GM21737 (cell line): ENCODE measurements around the gene WWTR1.
A peak's percentile ranks its signal among the peaks of the same experiment; 100 is the strongest.

Experiments used
- ATAC-seq: cut with Tn5 transposase; IDR thresholded peaks from one replicate; pipeline ENCODE4 v1.9.1; 2021; ENCODE audit warnings: mild to moderate bottlenecking, moderate library complexity; ENCODE audit not compliant: unreplicated experiment

Gene WWTR1

DNA sequence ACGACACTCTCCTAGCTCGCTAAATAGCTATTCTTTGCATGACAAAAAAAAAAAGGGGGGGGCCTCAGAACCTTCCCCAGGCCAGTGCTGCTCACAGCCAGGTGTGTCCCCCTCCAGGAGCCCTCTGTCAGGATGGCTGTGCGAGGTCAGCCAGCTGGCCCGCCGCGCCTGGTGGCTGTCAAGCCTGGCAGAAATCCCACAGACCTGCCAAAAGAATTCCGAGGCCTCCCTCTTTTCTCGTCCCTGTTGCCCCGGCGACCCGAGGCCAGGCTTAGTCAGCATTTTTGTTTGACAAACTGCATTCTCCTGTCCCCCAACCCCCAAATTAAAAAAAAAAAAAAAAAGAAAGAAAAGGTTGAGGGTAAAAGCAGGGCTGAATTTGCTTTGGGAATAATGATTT lies 121.4 kb downstream of the WWTR1 start:
- ATAC-seq, result no peak

DNA sequence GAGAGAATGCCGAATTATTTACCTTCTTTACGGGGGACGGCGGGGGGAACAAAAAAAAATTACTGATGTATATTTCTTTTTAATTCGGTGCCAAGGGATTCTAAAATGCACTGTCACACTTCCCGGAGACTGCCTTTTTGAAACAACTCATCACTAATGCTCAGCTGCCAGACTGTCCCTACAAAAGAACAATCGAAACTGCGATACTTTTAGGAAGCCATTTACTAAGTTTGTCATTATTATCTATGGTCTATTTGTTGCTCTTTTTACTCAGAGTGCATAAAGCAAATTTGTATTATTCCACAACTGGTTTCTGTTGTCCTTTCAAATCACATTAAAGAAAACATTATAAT lies 122.5 kb downstream of the WWTR1 start:
- ATAC-seq, result no peak

DNA sequence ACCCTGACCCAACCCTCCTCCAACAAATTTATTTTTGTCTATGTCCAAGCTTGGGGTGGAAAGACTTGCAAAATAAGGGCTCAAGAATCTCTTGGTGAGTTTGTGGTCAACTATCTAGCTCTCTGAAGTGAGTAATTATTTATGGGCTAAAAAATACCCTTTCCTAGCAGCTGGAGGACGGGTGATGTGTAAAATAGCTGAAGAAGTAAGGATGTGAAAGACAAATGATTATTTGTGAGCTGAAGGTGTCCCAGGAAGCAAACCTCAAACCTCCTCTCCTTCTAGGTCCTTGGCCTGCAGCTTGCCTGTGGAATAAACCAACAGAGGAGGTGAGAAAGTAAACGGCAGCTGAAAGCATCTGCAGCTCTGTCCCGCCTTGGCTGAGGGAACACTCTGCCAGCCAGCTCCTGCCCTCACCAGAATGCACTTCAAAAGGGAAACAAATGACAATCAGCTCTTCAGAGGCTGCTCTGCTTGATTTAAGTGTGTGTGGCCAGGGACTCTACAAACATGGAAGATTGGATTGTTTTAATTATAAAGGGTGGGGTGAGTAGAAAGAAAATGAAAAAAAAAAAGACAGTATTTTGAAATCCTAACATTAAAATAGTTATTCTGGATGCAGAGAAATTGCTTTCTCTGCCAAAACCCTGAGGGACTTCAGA lies 123.0 kb downstream of the WWTR1 start:
- no peak for ATAC-seq

DNA sequence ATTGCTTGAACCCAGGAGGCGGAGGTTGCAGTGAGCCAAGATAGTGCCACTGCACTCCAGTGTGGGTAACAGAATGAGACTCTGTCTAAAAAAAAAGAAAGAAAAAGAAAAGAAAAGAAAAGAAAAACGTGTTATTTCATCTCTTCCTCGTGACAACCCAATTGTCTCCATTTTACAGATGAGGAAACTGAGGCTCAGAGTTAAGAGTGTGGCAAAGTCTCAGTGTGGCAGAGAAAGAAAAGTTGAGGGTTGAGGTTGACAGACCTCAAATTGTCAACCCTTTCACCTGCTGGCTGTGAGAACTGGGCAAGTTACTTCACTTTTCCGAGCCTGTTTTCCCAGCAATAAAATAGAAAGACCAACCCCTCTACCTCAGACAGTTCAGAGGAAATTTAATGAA lies 123.7 kb downstream of the WWTR1 start:
- no peak for ATAC-seq

DNA sequence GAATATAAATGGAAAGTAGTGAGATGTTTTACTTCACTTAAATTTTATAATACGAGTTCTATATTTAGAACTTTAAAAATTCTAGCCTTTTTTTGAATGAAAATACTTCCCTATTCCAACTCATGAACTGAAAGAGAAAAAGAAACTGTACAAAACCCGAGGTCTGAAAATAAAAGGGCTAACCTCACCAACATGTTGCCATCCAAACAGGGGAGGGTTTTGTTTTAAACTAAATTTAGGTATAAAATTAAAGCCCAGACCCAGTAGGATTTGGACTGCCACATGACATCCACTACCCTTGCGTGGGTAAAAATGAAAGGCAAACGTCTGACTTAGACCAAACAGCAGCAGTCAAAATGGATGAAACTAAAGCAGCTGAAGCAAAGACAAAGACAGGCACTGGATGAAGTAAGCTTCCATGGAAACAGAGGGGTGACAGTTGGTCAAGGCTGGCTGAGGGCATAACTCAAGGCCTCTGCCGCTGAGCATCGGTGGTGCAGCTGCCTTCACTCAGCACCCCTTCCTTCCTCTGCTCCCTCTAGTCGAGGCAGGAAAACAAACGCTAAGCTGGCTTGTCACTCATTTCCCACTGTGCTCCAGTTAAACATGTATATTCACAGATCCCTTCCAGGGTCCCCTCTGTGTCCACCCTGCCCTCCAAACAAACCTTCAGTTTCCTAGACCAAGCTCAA lies 125.2 kb downstream of the WWTR1 start:
- no peak for ATAC-seq

DNA sequence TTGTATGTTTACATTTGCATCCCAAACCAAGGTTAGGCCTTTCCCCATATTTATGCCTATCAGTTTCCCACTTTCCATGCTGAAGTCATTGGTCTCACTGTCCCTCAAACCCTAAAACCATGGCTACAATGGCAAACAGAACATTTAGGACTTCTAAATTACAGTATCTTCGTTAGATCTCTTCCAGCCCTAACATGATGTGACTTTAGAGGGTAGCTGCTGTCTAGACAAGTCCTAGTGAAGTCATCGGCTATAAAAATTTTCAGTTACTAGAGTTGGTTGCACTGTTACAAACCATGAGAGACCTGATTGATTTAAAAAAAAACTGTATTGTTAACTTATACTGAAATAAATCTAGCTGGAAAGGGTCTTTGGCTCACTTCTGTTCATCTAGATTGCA lies 128.7 kb downstream of the WWTR1 start:
- ATAC-seq, result no peak

DNA sequence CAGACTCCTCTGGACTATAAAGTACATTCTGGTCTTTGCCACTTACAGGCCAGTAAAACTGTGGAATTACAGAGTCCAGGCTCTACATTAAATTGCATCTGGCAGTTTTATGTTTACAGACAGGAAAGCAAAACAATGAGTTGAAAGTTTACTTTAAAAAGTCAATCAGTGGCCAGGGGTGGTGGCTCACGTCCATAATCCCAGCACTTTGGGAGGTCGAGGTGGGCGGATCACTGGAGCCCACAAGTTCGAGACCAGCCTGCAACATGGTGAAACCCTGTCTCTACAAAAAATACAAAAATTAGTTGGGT lies 129.5 kb downstream of the WWTR1 start:
- no peak for ATAC-seq

DNA sequence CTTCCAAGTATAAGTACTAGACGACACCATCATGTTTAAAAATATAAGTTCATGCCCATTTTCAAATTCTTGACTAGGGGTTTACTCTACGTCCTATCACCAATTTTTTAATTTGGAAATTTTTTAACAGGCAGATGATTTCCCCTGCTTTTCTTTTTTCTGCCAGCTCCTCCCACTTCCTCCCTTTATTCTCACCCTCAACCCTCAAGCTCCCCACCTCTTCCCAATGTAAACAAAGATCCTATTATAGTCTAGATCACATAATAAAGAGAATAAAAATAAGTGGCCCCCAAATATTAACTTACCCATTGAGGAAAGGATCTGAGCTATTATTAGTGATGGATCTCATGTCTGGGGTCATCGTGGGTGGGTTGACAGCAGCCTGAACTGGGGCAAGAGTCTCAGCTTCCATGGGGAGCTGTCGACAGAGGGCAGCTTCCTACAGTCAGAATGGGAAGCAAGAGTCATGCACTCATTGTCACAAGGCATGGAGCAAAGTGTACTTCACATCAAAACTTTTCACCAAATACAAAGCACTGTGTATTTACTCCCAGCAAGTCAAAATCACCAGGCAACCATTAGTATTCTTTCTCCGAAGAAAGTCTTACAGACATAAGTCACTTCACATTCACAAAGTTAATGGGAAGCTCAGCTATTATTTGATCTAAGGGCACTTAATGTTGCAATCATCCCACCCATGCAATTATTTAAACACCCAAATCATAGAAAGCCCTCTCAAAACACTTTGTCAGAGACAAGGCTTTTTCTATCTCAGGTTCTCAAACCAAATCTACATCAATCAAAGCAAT lies 130.1 kb downstream of the WWTR1 start:
- no peak for ATAC-seq

DNA sequence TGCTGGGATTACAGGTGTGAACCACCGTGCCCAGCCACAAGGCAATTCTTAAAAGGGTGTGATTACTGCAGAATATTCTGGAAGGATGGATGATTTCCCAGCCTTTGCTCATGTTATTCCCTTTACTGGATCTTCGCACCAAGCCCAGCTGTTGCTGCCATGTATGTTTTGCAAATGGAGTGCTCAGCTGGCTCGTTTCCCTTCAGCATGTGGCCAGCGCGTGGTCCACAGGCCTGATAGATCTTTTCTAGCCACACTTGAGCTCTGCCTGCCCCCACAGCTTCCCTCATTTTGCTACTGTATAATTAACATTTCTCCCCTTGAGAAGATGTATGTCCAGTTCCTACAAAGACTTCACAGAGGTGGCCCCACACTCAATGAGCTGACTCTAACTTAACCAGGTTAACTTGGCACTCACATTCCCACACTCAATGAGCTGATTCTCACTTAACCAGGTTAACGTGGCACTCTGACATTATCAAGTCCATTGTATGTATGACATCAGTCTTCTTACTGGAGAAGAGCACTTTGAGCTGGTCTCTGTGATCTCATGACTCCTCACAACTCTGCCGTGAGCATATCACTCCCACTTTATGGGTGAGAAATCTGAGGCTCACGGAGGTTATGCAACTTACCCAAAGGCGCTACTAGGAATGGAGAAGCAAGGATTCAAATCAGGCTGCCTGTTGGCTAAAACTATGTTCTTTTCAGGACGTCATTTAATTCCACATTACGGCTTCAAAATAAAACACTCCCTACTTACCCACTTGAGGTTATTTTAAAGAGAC lies 134.1 kb downstream of the WWTR1 start:
- ATAC-seq, result no peak

DNA sequence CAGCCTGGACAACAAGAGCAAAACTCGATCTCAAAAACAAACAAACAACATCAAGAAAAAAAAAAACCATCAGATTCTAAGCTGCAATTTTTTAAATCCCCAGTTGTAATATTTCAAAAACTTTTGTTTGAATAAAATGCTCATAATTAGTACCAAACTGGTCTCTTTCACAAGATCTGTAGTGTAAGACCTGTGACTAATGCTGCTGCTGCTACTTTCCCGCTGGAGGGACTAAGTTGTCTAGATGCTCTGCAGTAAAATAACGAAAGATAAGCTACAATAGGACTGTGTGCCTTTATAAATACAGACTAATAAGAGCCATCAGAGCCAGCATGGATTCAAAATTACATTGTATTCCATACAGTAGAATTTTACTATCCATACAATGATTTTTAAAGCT lies 137.9 kb downstream of the WWTR1 start:
- no peak for ATAC-seq

DNA sequence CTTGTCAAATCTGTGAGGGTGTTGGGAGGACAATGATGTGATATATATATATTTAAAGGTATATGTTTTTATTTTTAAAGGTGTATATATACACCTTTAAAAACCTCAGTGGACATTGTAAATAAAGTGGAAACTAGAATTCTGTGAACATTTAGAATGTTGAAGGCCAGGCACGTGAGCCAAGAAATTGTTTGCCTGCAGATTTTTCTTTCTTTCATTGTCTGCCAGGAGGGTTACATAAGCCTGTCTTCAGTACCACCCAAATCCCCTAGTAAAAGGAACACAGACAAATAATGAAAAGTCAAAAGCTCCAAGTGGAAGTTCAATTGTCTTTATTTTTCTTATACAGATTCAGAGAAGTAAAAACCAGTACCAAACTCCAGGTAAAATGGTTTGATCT lies 140.9 kb downstream of the WWTR1 start:
- ATAC-seq, result no peak

DNA sequence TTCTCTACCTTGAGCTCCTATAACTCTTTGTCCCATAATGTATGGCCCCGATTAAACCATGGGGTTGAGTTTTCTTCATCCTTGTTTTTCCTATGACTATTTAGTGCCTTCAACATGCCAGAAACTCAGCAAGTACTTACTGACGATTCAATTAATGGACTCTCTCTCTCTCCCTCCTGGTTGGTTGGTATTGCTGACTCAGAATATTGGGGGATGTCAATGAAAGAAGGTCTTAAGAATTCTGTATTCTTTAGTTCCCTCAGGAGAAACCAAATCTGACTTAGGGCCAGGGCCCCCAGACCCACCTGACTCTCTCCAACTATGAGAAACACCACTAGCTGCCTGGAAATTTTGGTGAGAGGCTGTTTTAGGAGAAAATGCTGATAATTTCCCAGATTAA lies 142.6 kb downstream of the WWTR1 start:
- no peak for ATAC-seq

DNA sequence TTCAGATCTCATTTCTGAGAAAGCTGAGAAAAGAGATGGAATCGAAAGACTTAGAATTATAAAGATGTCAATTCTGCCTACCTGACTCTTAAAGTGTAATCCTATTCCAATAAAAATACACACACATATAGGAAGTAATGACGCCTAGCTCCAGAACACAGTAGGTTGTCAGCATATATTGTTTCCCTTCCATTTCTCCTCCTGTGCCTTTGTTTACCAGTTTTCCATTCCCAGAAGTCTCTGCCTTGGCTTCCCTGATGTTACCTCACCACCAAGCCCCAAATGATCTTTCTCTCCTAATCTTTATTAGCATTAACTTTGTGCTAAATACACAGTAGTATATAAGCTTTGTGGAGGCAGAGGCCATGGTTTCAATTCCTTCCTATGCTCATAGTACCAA lies 143.4 kb downstream of the WWTR1 start:
- no peak for ATAC-seq

DNA sequence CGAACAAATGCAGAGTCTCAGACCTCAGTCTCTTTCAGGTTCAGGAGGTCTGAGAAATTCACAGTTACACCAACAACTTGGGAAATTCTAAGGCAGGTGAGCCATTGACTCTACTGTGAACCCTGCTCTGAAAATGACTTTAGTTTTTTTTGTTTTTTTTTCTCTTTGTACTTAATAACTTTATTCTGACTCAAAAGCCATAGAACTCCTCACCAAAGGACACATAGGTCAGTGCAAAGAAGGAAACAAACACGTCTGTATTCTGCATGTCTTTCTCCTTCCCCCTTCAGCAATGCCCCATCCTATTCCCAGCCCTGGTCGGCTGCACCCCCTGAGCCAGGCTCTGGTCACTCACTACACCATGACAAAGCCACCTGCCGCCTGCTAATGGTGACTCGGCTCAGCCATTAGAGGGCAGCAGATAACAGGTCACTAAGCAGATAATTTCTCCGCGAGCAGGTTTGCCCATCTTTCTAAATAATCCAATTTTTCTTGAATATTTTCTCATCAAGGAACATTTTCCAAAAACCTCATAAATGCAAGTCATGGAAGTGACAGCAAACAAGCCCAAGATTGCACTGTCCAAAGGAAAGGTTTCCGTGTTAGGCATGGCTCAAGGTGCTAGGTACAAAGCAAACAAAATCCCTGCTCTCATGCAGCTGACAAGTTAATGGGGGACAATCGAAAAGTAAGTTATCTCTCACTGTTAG lies 145.6 kb downstream of the WWTR1 start:
- peak; percentile 73 for ATAC-seq

DNA sequence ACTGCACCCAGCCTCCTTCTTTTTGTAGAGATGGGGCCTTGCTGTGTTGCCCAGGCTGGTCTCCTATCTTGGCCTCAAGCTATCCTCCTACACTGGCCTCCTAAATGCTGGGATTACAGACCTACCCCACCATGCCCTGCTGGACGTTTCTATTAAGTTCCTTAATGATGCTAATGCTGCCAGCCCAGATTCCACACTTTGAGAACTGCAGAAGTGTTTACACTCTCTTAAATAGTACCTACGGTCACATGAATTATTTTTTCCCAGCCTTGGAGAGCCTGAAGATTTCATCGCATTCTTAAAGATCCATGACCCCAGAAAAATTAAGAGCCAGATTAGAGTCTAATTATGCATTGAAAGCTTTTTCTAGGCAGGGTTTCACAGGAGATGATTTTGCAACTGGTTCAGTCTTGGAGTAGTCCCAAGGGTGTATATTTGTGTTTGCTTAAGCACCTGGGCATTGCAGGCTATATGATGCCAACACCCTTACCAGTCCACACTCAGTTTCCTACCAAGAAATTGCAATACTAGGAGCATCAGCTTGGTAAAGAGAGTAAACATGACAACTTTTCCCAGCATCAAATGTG lies 146.7 kb downstream of the WWTR1 start:
- ATAC-seq, result no peak

DNA sequence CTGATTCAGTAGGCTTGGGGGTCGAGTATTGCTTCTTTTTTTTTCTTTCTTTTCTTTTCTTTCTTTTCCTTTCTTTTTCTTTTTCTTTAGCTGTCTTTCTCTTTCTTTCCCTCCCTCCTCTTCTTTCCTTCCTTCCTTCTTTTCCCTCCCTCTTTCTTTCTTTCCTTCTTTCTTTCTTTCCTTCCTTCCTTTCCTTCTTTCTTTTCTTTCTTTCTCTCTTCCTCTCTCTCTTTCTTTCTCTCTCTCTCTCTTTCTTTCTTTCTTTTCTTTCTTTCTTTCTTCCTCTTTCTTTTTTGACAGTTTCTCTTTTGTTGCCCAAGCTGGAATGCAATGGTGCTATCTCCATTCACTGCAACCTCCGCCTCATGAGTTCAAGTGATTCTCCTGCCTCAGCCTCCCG lies 147.3 kb downstream of the WWTR1 start:
- ATAC-seq, result no peak

DNA sequence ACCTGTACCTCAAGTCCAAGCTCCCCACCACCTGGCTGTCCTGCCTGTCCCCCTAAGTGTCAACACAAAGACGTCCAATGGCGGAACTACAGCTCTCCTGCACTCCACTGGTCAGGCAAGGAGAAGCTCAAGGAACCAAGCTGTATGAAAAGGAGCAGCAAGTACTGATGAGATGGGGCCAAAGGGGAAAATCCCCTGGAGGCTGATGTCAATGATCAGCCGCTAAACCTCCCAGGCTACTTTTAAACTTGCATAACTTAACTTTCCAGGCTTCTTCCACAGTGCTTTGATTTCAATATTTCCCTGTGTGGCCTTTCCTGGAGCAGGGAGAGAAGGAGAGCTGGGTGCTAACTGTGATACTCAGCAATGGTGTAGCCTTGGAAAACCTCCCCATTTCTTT lies 148.3 kb downstream of the WWTR1 start:
- no peak for ATAC-seq

DNA sequence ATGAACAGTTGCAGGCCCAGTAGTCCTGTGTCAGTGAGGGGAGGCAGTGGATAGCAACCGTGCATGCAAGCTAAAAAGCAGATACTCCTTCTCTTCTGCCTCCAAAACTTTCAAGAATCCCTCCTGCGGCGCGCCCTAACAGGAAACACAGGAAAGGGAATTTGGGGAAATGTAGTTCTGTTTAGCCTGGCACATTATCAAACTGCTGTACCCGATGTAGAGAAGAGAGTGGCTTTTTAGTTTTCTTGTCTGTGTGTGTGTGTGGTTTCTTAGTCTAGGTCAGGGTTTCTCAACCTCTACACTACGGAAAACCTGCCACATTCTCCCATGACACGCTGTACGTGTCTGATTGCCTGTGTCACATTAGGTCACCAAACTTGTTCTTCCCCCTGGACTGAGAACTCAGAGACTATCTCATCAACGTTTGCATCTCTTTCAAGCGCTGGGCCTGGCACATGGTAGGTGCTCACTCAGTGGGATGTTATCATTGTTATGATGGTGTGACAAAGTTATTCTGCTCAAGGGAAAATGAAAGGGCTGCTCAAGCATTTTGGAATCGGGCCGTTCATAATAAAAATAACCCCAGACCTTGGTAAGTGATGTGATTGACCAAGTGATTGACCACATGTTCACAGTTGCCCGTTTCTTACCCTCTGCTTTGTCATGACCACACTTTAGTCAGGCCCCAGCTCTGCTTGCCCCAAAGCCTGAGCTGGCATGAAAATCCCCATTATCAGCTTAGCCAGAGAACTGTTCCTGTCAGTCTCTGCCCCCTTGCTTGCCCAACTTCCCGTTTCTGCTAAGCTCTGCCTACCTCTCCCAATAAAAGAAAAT lies 150.1 kb downstream of the WWTR1 start:
- ATAC-seq, result no peak

DNA sequence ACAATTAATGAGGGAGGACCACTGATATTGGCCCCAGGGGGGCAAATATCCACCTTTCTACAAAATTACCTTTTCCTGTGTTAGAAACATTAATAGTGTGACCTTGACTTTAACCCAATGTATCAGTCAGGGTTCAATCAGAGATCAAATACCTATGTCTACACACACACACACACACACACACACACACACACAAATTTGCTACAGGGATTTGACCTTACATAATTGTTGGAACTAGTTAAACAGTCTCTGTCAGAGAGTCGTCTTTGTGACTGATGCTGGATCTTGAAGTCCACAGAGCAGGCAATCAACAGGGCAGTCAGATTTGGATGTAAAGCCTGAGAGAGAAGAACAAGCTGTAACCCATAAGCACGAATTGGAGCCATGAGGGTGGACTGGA lies 150.9 kb downstream of the WWTR1 start:
- ATAC-seq, result no peak

DNA sequence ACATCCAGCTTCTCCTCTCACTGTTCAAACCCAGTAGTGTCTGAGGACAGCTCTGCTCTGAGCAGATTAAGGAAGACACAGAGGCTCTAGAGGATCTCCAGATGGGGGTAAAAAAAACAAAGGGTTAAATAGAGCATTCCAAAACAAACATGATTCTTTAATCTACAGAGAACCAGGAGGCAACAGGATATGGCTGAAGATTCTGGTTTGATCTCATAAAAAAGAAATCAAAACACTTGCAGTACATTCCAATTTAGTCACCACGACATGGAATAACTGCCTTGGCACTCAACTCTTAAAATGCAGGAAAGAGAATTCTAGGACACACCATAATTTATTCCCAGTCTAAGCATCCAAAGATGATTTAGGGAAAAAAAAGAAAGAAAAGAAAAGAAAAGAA lies 151.3 kb downstream of the WWTR1 start:
- no peak for ATAC-seq
